BLaER1 treated with 17β-estradiol and CSF1 and Interleukin-3, amounts not matched to agents 10 nM and 100 nM (cell line): ENCODE results near the gene CELF2.

Experiments
- H3K27ac ChIP-seq, 11 experiments: shearing (Covaris generic); formaldehyde crosslinking; 2 replicates each; pipeline ENCODE4 v1.8.1; 2022
- H3K27me3 ChIP-seq, 11 experiments: shearing (Covaris generic); formaldehyde crosslinking; 2 replicates each; pipeline ENCODE4 v1.8.1; 2022
- H3K36me3 ChIP-seq, 11 experiments: shearing (Covaris generic); formaldehyde crosslinking; 2 replicates each; pipeline ENCODE4 v1.8.1; 2022
- H3K4me1 ChIP-seq, 10 experiments: shearing (Covaris generic); formaldehyde crosslinking; 2 replicates each; pipeline ENCODE4 v1.8.1; 2022
- H3K4me2 ChIP-seq, 11 experiments: shearing (Covaris generic); formaldehyde crosslinking; 2 replicates each; pipeline ENCODE4 v1.8.1; 2022
- H3K4me3 ChIP-seq, 10 experiments: shearing (Covaris generic); formaldehyde crosslinking; 2 replicates each; pipeline ENCODE4 v1.8.1; 2022
- H3K9ac ChIP-seq, 11 experiments: shearing (Covaris generic); formaldehyde crosslinking; 2 replicates each; pipeline ENCODE4 v1.8.1; 2022
- H3K9me3 ChIP-seq, 11 experiments: shearing (Covaris generic); formaldehyde crosslinking; replicated peaks in 1 of 11; 2 replicates each; pipeline ENCODE4 v1.8.1; 2022
- H4K20me1 ChIP-seq, 11 experiments: shearing (Covaris generic); formaldehyde crosslinking; 2 replicates each; pipeline ENCODE4 v1.8.1; 2022
- Cebpa-rat ChIP-seq, 11 experiments: shearing (Covaris generic); IDR thresholded peaks; 2 replicates each; pipeline ENCODE4 v1.8.1; 2022

Gene CELF2

GRCh38 chr10:11301571-11302111, 284.0 kb downstream of the CELF2 start:
- peaks cover 11 to 52% (median 50%) of the 10 kb centered on the region in 11 experiments for H3K9me3 ChIP-seq
- H3K9ac ChIP-seq = no peak overlapping the region
- no peaks in the 10 kb centered on the region for H3K27me3 ChIP-seq
- no peak overlapping the region for H3K4me2 ChIP-seq
- H4K20me1 ChIP-seq = peaks cover 5 to 48% (median 35%) of the 10 kb centered on the region in 11 experiments; a peak in 18 of 22 replicates
- H3K27ac ChIP-seq = no peak overlapping the region
- TF ChIP-seq Cebpa-rat (IDR thresholded peaks at IDR 0.05) = no peak
- peaks cover 95 to 98% (median 97%) of the 10 kb centered on the region in 11 experiments for H3K36me3 ChIP-seq
- no peak overlapping the region for H3K4me3 ChIP-seq
- no peaks in the 10 kb centered on the region for H3K4me1 ChIP-seq

GRCh38 chr10:11302181-11302580, 284.5 kb downstream of the CELF2 start:
- no peak overlapping the region for H3K9ac ChIP-seq
- no peak overlapping the region for H3K4me2 ChIP-seq
- H3K27me3 ChIP-seq = no peaks in the 10 kb centered on the region
- peaks cover 17 to 58% (median 55%) of the 10 kb centered on the region in 11 experiments for H3K9me3 ChIP-seq
- TF ChIP-seq Cebpa-rat (IDR thresholded peaks at IDR 0.05) = no peak
- H3K27ac ChIP-seq = no peak overlapping the region
- no peak overlapping the region for H3K4me3 ChIP-seq
- H3K36me3 ChIP-seq = peaks cover 95 to 98% (median 97%) of the 10 kb centered on the region in 11 experiments
- peaks cover 5 to 46% (median 32%) of the 10 kb centered on the region in 11 experiments; a peak in 18 of 22 replicates for H4K20me1 ChIP-seq
- no peaks in the 10 kb centered on the region for H3K4me1 ChIP-seq

GRCh38 chr10:11303361-11304170, 285.9 kb downstream of the CELF2 start:
- Histone ChIP-seq H3K4me3 (no peak overlapping the region), H3K9ac (no peak overlapping the region), H3K27me3 (no peaks in the 10 kb centered on the region), H4K20me1 (peaks cover 5 to 39% (median 22%) of the 10 kb centered on the region in 11 experiments; a peak in 15 of 22 replicates), H3K4me1 (no peaks in the 10 kb centered on the region), H3K4me2 (no peak overlapping the region), H3K36me3 (peaks cover 97 to 98% (median 97%) of the 10 kb centered on the region in 11 experiments), H3K27ac (no peak overlapping the region), H3K9me3 (peaks cover 28 to 71% (median 68%) of the 10 kb centered on the region in 11 experiments)
- TF ChIP-seq Cebpa-rat (IDR thresholded peaks at IDR 0.05) = no peak

- TF ChIP-seq Cebpa-rat (IDR thresholded peaks at IDR 0.05) = no peak
- Histone ChIP-seq H3K36me3 (peaks cover 97 to 98% (median 97%) of the 10 kb centered on the region in 11 experiments), H3K4me2 (no peak overlapping the region), H3K9ac (no peak overlapping the region), H3K4me1 (no peaks in the 10 kb centered on the region), H4K20me1 (peaks cover 0 to 38% (median 21%) of the 10 kb centered on the region in 11 experiments; a peak in 16 of 22 replicates), H3K4me3 (no peak overlapping the region), H3K27me3 (no peaks in the 10 kb centered on the region), H3K9me3 (peaks cover 28 to 86% (median 80%) of the 10 kb centered on the region in 11 experiments), H3K27ac (no peak overlapping the region)
Measured at GRCh38 chr10:11304906-11305585, 287.4 kb downstream of the CELF2 start.

- Histone ChIP-seq H3K4me3 (no peak overlapping the region), H3K27me3 (no peaks in the 10 kb centered on the region), H3K4me2 (no peak overlapping the region), H3K27ac (no peak overlapping the region), H3K4me1 (no peaks in the 10 kb centered on the region), H4K20me1 (peaks cover 0 to 39% (median 25%) of the 10 kb centered on the region in 11 experiments; a peak in 15 of 22 replicates), H3K9ac (no peak overlapping the region), H3K36me3 (peaks cover 97 to 98% (median 97%) of the 10 kb centered on the region in 11 experiments), H3K9me3 (peaks cover 28 to 95% (median 83%) of the 10 kb centered on the region in 11 experiments)
- no peak for TF ChIP-seq Cebpa-rat (IDR thresholded peaks at IDR 0.05)
Measured at GRCh38 chr10:11305825-11306593, 288.3 kb downstream of the CELF2 start.

GRCh38 chr10:11307004-11307403, 289.3 kb downstream of the CELF2 start:
- H3K9me3 ChIP-seq = peaks cover 28 to 93% (median 79%) of the 10 kb centered on the region in 11 experiments
- no peak overlapping the region for H3K4me3 ChIP-seq
- H4K20me1 ChIP-seq = peaks cover 0 to 46% (median 25%) of the 10 kb centered on the region in 11 experiments; a peak in 15 of 22 replicates
- H3K27ac ChIP-seq = no peak overlapping the region
- H3K36me3 ChIP-seq = peaks cover 100% of the 10 kb centered on the region in 11 experiments
- TF ChIP-seq Cebpa-rat (IDR thresholded peaks at IDR 0.05) = no peak
- H3K9ac ChIP-seq = no peak overlapping the region
- H3K4me2 ChIP-seq = no peak overlapping the region
- no peaks in the 10 kb centered on the region for H3K27me3 ChIP-seq
- H3K4me1 ChIP-seq = no peaks in the 10 kb centered on the region

GRCh38 chr10:11307937-11308336, 290.3 kb downstream of the CELF2 start:
- H4K20me1 ChIP-seq = peaks cover 0 to 55% (median 32%) of the 10 kb centered on the region in 11 experiments; a peak in 16 of 22 replicates
- H3K4me1 ChIP-seq = no peaks in the 10 kb centered on the region
- H3K4me2 ChIP-seq = no peak overlapping the region
- H3K27me3 ChIP-seq = no peaks in the 10 kb centered on the region
- H3K9ac ChIP-seq = no peak overlapping the region
- no peak overlapping the region for H3K4me3 ChIP-seq
- H3K9me3 ChIP-seq = peaks cover 28 to 84% (median 70%) of the 10 kb centered on the region in 11 experiments
- peaks cover 100% of the 10 kb centered on the region in 11 experiments for H3K36me3 ChIP-seq
- no peak for TF ChIP-seq Cebpa-rat (IDR thresholded peaks at IDR 0.05)
- no peak overlapping the region for H3K27ac ChIP-seq

GRCh38 chr10:11311027-11311426, 293.4 kb downstream of the CELF2 start:
- H3K27ac ChIP-seq = no peak overlapping the region
- H3K36me3 ChIP-seq = peaks cover 100% of the 10 kb centered on the region in 11 experiments
- TF ChIP-seq Cebpa-rat (IDR thresholded peaks at IDR 0.05) = no peak

More at GRCh38 chr10:11311027-11311426, 293.4 kb downstream of the CELF2 start:
- H3K9me3 ChIP-seq = peaks cover 23 to 54% (median 39%) of the 10 kb centered on the region in 11 experiments
- no peaks in the 10 kb centered on the region for H3K4me1 ChIP-seq
- H4K20me1 ChIP-seq = peaks cover 0 to 86% (median 61%) of the 10 kb centered on the region in 11 experiments; a peak in 18 of 22 replicates
- H3K4me3 ChIP-seq = no peak overlapping the region
- no peaks in the 10 kb centered on the region for H3K27me3 ChIP-seq
- no peak overlapping the region for H3K4me2 ChIP-seq
- no peak overlapping the region for H3K9ac ChIP-seq
